ACC112 (cell line): ENCODE results near the gene ITPR2.

ENCODE experiments used
- H2AFZ ChIP-seq: fragments of 200-600 bp; sonication (generic); one replicate; pipeline ENCODE4 v1.6.0; 2017; ENCODE audit warnings: antibody characterized with exemption, low read length; ENCODE audit not compliant: unreplicated experiment
- H3K27ac ChIP-seq: fragments of 200-600 bp; sonication (generic); 2 replicates; pipeline ENCODE4 v1.5.1; 2014; ENCODE audit warnings: low read depth, mild to moderate bottlenecking, antibody characterized with exemption, low read length, moderate library complexity
- H3K27me3 ChIP-seq: fragments of 200-600 bp; sonication (generic); 2 replicates; pipeline ENCODE4 v1.6.1; 2014; ENCODE audit warnings: mild to moderate bottlenecking, antibody characterized with exemption, low read length, moderate library complexity, mixed read lengths; ENCODE audit not compliant: insufficient read depth
- H3K36me3 ChIP-seq: fragments of 200-600 bp; sonication (generic); 2 replicates; pipeline ENCODE4 v1.6.1; 2016; ENCODE audit warnings: mild to moderate bottlenecking, antibody characterized with exemption, low read length, moderate library complexity, mixed read lengths; ENCODE audit not compliant: insufficient read depth
- H3K4me1 ChIP-seq: fragments of 200-600 bp; sonication (generic); one replicate; pipeline ENCODE4 v1.6.1; 2016; ENCODE audit warnings: low read length, mixed read lengths; ENCODE audit not compliant: insufficient read depth, unreplicated experiment, control insufficient read depth
- H3K4me3 ChIP-seq: fragments of 200-600 bp; sonication (generic); 2 replicates; pipeline ENCODE4 v1.5.1; 2014; ENCODE audit warnings: mild to moderate bottlenecking, low read depth, low read length
- H3K79me2 ChIP-seq: fragments of 200-600 bp; sonication (generic); one replicate; pipeline ENCODE4 v1.6.0; 2016; ENCODE audit warnings: low read length; ENCODE audit not compliant: control insufficient read depth, unreplicated experiment, insufficient read depth

ITPR2 gene

GRCh38 chr12:26627335-26627734 lies 205.7 kb downstream of the ITPR2 start:
- no peak overlapping the region for H3K27ac ChIP-seq

GRCh38 chr12:26623136-26623535 lies 209.9 kb downstream of the ITPR2 start:
- H3K27me3 ChIP-seq, result no peaks in the 10 kb centered on the region
- no peak overlapping the region for H2AFZ ChIP-seq
- H3K36me3 ChIP-seq, result peaks cover 4% of the 10 kb centered on the region; the same call in 1 of the 2 replicates

More at GRCh38 chr12:26627335-26627734, 205.7 kb downstream of the ITPR2 start:
- Histone ChIP-seq H3K4me3 (no peak overlapping the region), H3K27me3 (no peaks in the 10 kb centered on the region), H3K79me2 (no peaks in the 10 kb centered on the region), H3K36me3 (no peaks in the 10 kb centered on the region), H3K4me1 (peaks cover 17% of the 10 kb centered on the region), H2AFZ (no peak overlapping the region)

GRCh38 chr12:26622601-26623000 lies 210.4 kb downstream of the ITPR2 start:
- no peak overlapping the region for H3K4me3 ChIP-seq
- H3K27me3 ChIP-seq, result no peaks in the 10 kb centered on the region
- H2AFZ ChIP-seq, result no peak overlapping the region
- no peak overlapping the region for H3K27ac ChIP-seq
- H3K79me2 ChIP-seq, result no peaks in the 10 kb centered on the region
- H3K36me3 ChIP-seq, result peaks cover 4% of the 10 kb centered on the region; the same call in 1 of the 2 replicates
- no peaks in the 10 kb centered on the region for H3K4me1 ChIP-seq

More at GRCh38 chr12:26623136-26623535, 209.9 kb downstream of the ITPR2 start:
- no peak overlapping the region for H3K27ac ChIP-seq
- no peaks in the 10 kb centered on the region for H3K79me2 ChIP-seq
- no peak overlapping the region for H3K4me3 ChIP-seq
- H3K4me1 ChIP-seq, result no peaks in the 10 kb centered on the region

- no peaks in the 10 kb centered on the region for H3K27me3 ChIP-seq
These were observed 211.1 kb downstream of the ITPR2 start for GRCh38 chr12:26621932-26622331.

GRCh38 chr12:26620907-26621306 lies 212.1 kb downstream of the ITPR2 start:
- no peaks in the 10 kb centered on the region for H3K4me1 ChIP-seq
- H2AFZ ChIP-seq, result no peak overlapping the region
- H3K27me3 ChIP-seq, result no peaks in the 10 kb centered on the region
- no peak overlapping the region for H3K4me3 ChIP-seq
- H3K79me2 ChIP-seq, result no peaks in the 10 kb centered on the region
- no peak overlapping the region for H3K27ac ChIP-seq
- peaks cover 4% of the 10 kb centered on the region; the same call in 1 of the 2 replicates for H3K36me3 ChIP-seq

More at GRCh38 chr12:26621932-26622331, 211.1 kb downstream of the ITPR2 start:
- H3K36me3 ChIP-seq, result peaks cover 4% of the 10 kb centered on the region; the same call in 1 of the 2 replicates
- H3K27ac ChIP-seq, result no peak overlapping the region
- no peak overlapping the region for H2AFZ ChIP-seq
- no peaks in the 10 kb centered on the region for H3K79me2 ChIP-seq
- H3K4me1 ChIP-seq, result no peaks in the 10 kb centered on the region
- no peak overlapping the region for H3K4me3 ChIP-seq

GRCh38 chr12:26617513-26617912 lies 215.5 kb downstream of the ITPR2 start:
- H3K27ac ChIP-seq, result no peak overlapping the region
- H3K79me2 ChIP-seq, result no peaks in the 10 kb centered on the region
- H3K4me3 ChIP-seq, result no peak overlapping the region
- no peaks in the 10 kb centered on the region for H3K4me1 ChIP-seq
- H2AFZ ChIP-seq, result no peak overlapping the region
- H3K36me3 ChIP-seq, result peaks cover 4% of the 10 kb centered on the region; the same call in 1 of the 2 replicates
- H3K27me3 ChIP-seq, result no peaks in the 10 kb centered on the region

GRCh38 chr12:26614011-26614616 lies 218.9 kb downstream of the ITPR2 start:
- no peaks in the 10 kb centered on the region for H3K79me2 ChIP-seq
- H3K4me1 ChIP-seq, result no peaks in the 10 kb centered on the region
- no peaks in the 10 kb centered on the region for H3K36me3 ChIP-seq
- H3K4me3 ChIP-seq, result no peak overlapping the region
- H3K27me3 ChIP-seq, result no peaks in the 10 kb centered on the region
- no peak overlapping the region for H3K27ac ChIP-seq
- no peak overlapping the region for H2AFZ ChIP-seq

- H3K4me3 ChIP-seq, result no peak overlapping the region
- H3K4me1 ChIP-seq, result no peaks in the 10 kb centered on the region
- no peak overlapping the region for H2AFZ ChIP-seq
- H3K36me3 ChIP-seq, result no peaks in the 10 kb centered on the region
- no peak overlapping the region for H3K27ac ChIP-seq
- no peaks in the 10 kb centered on the region for H3K79me2 ChIP-seq
- H3K27me3 ChIP-seq, result no peaks in the 10 kb centered on the region
These were observed 220.8 kb downstream of the ITPR2 start for GRCh38 chr12:26612203-26612602.

- Histone ChIP-seq H2AFZ (no peak overlapping the region), H3K79me2 (no peaks in the 10 kb centered on the region), H3K4me3 (no peak overlapping the region)
These were observed 221.4 kb downstream of the ITPR2 start for GRCh38 chr12:26611598-26611997.

GRCh38 chr12:26610774-26611173 lies 222.2 kb downstream of the ITPR2 start:
- Histone ChIP-seq H3K27me3 (no peaks in the 10 kb centered on the region), H3K4me3 (no peak overlapping the region), H3K4me1 (no peaks in the 10 kb centered on the region), H3K36me3 (no peaks in the 10 kb centered on the region), H3K27ac (no peak overlapping the region), H3K79me2 (no peaks in the 10 kb centered on the region), H2AFZ (no peak overlapping the region)

More at GRCh38 chr12:26611598-26611997, 221.4 kb downstream of the ITPR2 start:
- Histone ChIP-seq H3K4me1 (no peaks in the 10 kb centered on the region), H3K27ac (no peak overlapping the region), H3K36me3 (no peaks in the 10 kb centered on the region), H3K27me3 (no peaks in the 10 kb centered on the region)

- Histone ChIP-seq H3K27me3 (no peaks in the 10 kb centered on the region), H3K27ac (no peak overlapping the region), H2AFZ (no peak overlapping the region), H3K4me1 (no peaks in the 10 kb centered on the region), H3K36me3 (no peaks in the 10 kb centered on the region), H3K79me2 (no peaks in the 10 kb centered on the region), H3K4me3 (no peak overlapping the region)
These were observed 223.0 kb downstream of the ITPR2 start for GRCh38 chr12:26609986-26610385.
